IPS DF 4.7 (cell line): Measurements from ENCODE around the gene TAF1B.
A peak's percentile ranks its signal among the peaks of the same experiment; 100 is the strongest.

Experiments
- DNase-seq: peaks from one replicate; pipeline ENCODE4 v3.0.0-alpha.2; 2013; ENCODE audit warnings: low spot score; ENCODE audit errors: extremely low read depth

The TAF1B gene

DNA sequence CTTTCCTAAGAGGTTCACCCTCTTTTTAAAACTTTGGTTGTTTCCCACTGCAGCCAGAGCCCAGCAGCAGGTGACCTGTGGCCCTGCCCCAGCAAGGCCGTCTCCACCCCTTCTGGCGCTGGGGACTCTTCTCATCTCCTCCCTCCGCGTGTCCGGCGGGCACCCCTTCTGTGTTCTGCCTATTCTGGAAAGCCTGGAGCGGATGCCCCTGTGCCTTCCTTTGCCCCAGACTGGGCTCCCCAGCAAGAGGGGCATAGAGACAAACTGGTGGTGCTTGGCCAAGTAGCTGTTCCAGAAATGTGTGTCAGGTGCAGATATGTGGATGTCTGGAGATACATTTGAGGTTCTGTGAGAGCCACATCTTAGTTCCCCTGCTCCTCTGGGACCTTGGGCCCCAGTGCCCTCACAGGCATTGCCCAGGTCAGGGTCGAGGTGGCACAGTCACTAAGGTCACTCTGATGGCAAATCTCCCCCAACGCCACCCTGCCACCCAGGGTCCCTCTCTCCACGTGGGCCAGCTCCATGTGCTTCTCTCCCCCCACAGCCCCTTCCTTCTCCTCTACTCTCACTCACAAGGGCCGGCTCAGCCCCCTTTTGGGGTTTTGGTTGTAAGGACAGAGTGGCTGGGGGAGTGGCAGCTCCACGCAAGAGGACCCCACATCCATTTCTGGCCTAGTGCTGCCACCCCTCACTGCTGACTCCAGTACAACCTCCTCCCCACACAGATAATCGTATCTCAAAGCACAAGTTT is 35.5 kb upstream of the TAF1B start:
- no peak for DNase-seq

- DNase-seq = no peak
Measured at GRCh38 chr2:9808334-9809063, 34.8 kb upstream of the TAF1B start.

DNA sequence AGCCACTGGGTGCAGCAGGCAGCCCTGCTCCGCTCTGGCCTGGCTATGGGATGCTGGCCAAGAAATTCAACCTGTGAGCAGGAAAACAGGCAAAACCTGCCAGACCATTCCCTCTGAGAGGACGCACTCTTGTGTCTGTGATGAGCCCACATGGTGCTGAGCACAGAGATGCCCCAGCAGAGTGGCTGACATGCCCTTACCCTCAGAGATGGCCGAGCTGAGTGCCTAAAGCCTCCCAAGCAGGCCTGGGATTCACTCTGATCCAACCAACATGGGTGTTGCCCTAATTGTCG is 34.3 kb upstream of the TAF1B start:
- DNase-seq = no peak

DNA sequence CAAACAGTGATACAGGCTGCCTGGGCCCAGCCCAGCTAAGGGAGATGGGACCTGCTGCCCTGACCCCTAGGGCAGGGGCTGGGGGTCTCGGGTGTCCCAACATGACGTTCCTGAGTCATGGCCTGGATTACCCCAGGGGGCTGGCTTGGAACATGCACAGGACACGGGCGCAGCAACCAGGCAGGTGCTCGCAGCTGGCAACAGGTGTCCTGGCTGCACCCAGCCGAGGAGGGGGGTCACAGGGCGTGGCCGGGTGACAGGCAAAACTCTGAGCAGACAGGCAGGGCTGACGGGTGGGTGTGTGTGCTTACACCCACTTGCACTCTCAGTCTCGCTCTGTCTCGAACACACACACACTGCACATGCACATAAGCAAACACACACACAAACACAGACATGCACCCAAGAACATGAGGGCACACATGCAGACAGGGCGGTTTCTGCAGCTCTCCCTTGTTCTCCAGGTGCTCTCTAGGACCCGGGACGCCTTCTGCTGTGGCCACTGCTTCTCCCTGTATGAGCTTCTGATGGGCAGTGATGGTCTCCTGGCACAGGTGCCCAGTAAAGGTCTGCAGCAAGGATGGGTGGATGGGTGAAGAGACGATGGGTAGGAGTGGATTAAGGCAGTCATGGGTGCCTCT is 33.7 kb upstream of the TAF1B start:
- DNase-seq = no peak

DNA sequence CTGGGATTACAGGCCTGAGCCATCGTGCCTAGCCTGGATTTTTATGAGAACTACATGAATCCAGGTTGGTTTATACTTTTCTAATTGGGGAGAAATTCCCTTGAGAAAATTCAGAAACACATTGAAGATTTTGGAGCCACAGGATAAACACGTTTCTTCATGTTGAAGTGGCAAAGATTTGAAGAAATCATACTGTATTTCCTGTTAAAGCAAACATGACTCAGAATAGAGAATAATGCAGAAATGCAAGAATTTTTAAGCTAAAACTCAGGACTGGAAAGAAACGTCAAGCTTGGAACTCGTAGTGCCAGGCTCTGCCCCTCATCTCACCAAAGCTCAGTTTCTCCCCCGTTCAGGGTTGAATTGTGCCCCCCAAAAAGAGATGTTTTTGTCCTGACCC is 32.1 kb upstream of the TAF1B start:
- no peak for DNase-seq

DNA sequence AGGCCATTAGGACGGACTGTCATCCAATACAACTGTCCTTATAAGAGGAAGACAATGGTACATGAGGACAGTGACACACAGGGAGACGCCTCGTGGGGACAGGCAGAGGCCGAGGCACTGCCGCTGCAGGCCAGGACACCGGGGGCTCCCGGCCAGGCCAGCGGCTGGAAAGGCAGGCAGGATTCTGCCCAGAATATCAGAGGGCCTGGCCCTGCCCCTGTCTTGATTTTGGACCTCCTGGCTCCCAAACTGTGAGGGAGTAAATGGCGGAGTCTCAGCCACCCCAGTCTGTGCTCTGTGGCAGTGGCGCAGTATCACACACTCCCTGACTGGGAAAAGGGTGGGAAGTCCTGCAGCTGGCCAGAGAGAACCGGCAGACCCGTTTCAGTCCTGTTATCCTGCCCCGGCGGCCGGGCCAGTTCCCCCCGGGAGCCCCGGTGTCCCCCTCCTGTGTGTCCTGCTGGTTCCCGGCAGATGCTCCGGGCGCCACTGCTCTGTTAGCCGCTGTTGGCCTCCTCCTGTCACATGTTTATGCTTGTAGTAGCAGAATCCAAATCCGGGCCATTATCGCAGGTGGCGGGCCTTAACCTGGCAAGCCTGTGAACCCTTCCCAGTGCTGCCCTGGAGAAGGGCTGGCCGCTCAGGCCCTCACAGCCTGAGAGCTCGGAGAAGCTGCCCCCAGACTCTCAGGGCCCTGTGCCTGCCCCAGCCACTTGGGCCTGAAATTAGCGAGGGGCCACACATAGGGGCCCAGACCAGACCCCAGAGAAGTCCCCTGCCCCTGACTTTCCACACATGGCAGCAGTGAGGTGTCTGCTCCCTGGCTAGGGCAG is 31.4 kb upstream of the TAF1B start:
- no peak for DNase-seq

DNA sequence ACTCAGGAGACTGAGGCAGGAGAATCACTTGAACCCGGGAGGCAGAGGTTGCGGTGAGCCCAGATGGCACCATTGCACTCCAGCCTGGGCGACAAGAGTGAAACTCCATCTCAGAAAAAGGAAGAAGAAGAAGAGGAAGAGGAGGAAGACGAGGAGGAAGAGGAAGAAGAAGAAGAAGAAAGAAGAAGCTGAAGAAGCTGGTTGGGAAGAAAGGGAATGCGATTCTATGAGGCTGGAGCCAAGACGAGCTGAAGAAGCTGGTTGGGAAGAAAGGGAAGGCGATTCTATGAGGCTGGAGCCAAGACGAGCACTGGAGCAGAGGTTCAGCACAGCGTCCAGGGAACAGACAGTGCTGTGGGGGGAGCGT is 30.3 kb upstream of the TAF1B start:
- DNase-seq = no peak

- peak; percentile 71 for DNase-seq
Measured at GRCh38 chr2:9813312-9814128, 29.8 kb upstream of the TAF1B start.

- DNase-seq = no peak
Measured at GRCh38 chr2:9814129-9814868, 29.0 kb upstream of the TAF1B start.

DNA sequence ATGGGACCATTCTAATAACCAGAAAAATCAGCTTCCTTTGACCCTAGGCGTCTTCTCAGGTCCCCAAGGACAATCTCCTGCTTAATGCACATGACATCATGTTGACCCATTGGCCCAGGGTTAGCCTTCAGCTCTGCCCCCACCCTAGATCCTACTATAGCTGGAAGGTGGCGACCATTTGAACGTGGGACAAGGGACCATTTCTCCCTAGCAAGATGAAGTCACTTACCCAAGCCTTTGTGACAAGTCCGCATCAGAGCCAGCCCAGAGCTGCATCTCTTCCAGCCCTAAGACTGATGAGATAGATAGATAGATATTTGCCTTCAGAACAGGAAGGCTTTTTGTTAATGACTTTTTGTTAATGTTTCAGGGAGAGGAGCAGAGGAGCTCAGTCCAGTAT is 28.2 kb upstream of the TAF1B start:
- no peak for DNase-seq

DNA sequence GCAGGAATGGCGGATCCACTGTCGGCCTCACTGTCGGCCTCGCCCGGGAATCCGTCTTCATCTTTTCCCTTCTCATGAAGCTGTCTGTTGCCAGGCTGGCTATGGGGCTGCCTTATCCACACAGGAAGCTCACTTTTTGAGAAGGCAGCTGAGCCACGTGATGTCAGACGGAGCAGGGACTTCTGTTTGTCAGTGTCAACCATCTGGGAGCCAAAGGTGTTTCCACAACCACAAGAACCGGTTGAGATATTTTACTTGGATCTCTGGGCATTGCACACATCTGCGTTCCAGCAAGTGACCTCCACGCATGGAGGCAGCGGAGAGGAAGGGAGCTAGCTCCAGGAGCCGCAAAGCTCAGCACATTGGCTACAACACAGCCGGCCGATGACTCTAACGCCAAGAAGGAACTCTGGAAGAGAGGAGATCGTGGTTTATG is 27.4 kb upstream of the TAF1B start:
- no peak for DNase-seq

DNA sequence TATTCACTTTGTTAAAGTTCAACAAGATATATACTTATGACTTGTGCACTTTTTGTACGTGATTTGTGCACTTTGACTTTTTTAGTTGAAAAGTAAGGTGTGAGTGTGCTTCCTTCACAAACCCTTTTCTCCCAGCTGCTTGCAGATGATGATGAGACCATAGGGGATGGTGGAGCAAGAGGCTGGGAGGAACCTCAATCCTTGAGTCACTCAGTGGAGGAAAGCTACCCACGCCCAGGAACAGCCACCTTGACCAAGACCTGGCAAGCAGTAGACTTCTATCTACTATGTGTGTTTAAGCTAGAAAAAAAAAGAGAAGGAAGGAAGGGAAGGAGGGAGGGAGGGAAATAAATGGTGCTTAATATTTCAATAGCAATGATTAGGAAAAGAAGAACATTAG is 25.2 kb upstream of the TAF1B start:
- no peak for DNase-seq

GRCh38 chr2:9819551-9819950 is 23.7 kb upstream of the TAF1B start:
- DNase-seq = no peak

DNA sequence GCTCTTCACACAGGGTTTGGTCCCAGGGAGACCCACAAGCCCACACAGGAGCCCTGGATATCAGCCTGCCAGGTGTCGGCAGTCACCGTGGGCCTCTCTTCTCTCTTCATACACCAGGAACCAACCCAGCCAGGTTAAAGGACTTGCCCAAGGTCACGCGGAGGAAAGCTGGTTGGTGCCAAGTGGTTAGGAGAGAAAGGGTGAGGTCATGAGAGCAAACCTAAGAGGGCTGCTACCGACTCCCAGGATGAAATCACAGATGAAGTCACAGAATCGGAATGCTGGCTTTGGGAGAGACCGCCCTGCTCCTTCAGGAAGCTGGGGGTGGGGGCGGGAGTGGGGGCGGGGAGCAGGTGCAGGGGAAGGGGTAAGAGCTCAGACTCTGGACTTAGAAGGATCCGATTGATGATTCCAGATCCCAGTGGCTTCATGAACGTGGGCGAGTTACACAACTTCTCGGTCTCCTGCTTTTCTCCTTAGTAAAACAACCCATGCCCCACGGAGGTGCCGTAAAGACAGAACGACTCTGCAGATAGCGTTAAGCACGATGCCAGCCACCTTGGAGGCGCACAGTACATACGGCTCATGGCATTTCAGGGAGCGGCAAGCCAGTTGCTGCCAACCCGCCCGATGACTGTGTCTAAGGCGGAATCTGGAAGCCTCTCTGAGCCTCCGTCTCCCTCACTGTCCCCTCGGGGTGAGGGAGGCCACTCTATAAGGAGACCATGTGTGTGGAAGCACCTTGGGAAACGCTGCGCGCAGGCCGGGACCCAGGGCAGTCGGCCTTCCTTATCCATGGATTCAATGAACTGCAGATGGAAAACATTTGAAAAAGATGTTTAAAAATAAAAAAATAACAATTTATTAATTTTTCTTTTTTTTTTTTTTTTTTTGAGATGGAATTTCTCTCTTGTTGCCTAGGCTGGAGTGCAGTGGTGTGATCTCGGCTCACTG is 23.0 kb upstream of the TAF1B start:
- no peak for DNase-seq

- no peak for DNase-seq
Measured at GRCh38 chr2:9821805-9822445, 21.3 kb upstream of the TAF1B start.

- no peak for DNase-seq
Measured at GRCh38 chr2:9824441-9824840, 18.8 kb upstream of the TAF1B start.

GRCh38 chr2:9824956-9825720 is 18.1 kb upstream of the TAF1B start:
- no peak for DNase-seq

- no peak for DNase-seq
Measured at GRCh38 chr2:9826208-9826607, 17.1 kb upstream of the TAF1B start.
